ENCODE results near the gene ATF7. TPM values are rescaled to one million over a fixed set of nuclear protein-coding genes. Genes with fewer than 3 reads are reported as not detected.

ATF7 gene
- total and polyA plus RNA-seq, 2 of the 13 experiments (the other 11 are each of a cell fraction or from before 2014, with no cell fraction given), result 9.6 to 16.2 TPM

- TF ChIP-seq CEBPB (IDR thresholded peaks at IDR 0.05; ENCODE audit: borderline replicate concordance, low read depth, low read length), result no peak
- TF ChIP-seq ZNF816 (CRISPR knock-in tag; IDR thresholded peaks at IDR 0.05; ENCODE audit: borderline replicate concordance), result no peak
- no peak for TF ChIP-seq IRF9 (CRISPR knock-in tag; IDR thresholded peaks at IDR 0.05; ENCODE audit: borderline replicate concordance)
- TF ChIP-seq ZNF556 (CRISPR knock-in tag; IDR thresholded peaks at IDR 0.05; ENCODE audit: borderline replicate concordance), result 0 out of 2 replicates have a peak, but pooled peaks have one; percentile 17
- TF ChIP-seq ZNF670 (CRISPR knock-in tag; IDR thresholded peaks at IDR 0.05; ENCODE audit: borderline replicate concordance), result no peak
- TF ChIP-seq ARHGAP35 (CRISPR knock-in tag; IDR thresholded peaks at IDR 0.05; ENCODE audit: borderline replicate concordance), result no peak
- TF ChIP-seq KDM5A (IDR thresholded peaks at IDR 0.05; ENCODE audit: borderline replicate concordance, low read length), result 0 out of 2 replicates have a peak, but pooled peaks have one; percentile 25
- no peak for TF ChIP-seq ZNF17 (CRISPR knock-in tag; IDR thresholded peaks at IDR 0.05)
- TF ChIP-seq GZF1 (CRISPR knock-in tag; IDR thresholded peaks at IDR 0.05), result no peak
- peak; percentile 57 for TF ChIP-seq RBFOX2 (IDR thresholded peaks at IDR 0.05; ENCODE audit: low read depth, low read length)
- TF ChIP-seq ZFP62 (CRISPR knock-in tag; IDR thresholded peaks at IDR 0.05), result no peak
- TF ChIP-seq KAT8 (CRISPR knock-in tag; IDR thresholded peaks at IDR 0.05), result 0 out of 2 replicates have a peak, but pooled peaks have one; percentile 20
- no peak for TF ChIP-seq FOXK2 (IDR thresholded peaks at IDR 0.05)
- TF ChIP-seq MTA3 (CRISPR knock-in tag; IDR thresholded peaks at IDR 0.05), result no peak
- no peak for TF ChIP-seq SOX6 (IDR thresholded peaks at IDR 0.05)
- 0 out of 2 replicates have a peak, but pooled peaks have one; percentile 23 for TF ChIP-seq SOX6 (CRISPR knock-in tag; IDR thresholded peaks at IDR 0.05)
- no peak for TF ChIP-seq ADNP (CRISPR knock-in tag; IDR thresholded peaks at IDR 0.05)
- no peak for TF ChIP-seq NR1H2 (CRISPR knock-in tag; IDR thresholded peaks at IDR 0.05; ENCODE audit: borderline replicate concordance, low read depth)
- TF ChIP-seq POLR2G (IDR thresholded peaks at IDR 0.05; ENCODE audit: low read depth, low read length), result peak; percentile 72
- TF ChIP-seq ARNTL (CRISPR knock-in tag; IDR thresholded peaks at IDR 0.05), result peak; percentile 82; the same call in 1 of the 2 replicates
- TF ChIP-seq ZNF264 (CRISPR knock-in tag; IDR thresholded peaks at IDR 0.05), result 0 out of 2 replicates have a peak, but pooled peaks have one; percentile 42
- TF ChIP-seq ZNF672 (CRISPR knock-in tag; IDR thresholded peaks at IDR 0.05), result no peak
- TF ChIP-seq SAFB2 (CRISPR knock-in tag; IDR thresholded peaks at IDR 0.05; ENCODE audit: borderline replicate concordance, low read depth), result no peak
- TF ChIP-seq ZNF710 (CRISPR knock-in tag; IDR thresholded peaks at IDR 0.05; ENCODE audit: borderline replicate concordance), result 0 out of 2 replicates have a peak, but pooled peaks have one; percentile 36
- no peak for TF ChIP-seq ZNF354B (CRISPR knock-in tag; IDR thresholded peaks at IDR 0.05)
- 0 out of 2 replicates have a peak, but pooled peaks have one; percentile 33 for TF ChIP-seq ZNF224 (CRISPR knock-in tag; IDR thresholded peaks at IDR 0.05)
- no peak; the same call in 1 of the 2 replicates for TF ChIP-seq MTA1 (CRISPR knock-in tag; IDR thresholded peaks at IDR 0.05; ENCODE audit: borderline replicate concordance)
- TF ChIP-seq ZNF784 (CRISPR knock-in tag; IDR thresholded peaks at IDR 0.05; ENCODE audit: borderline replicate concordance), result no peak
These were observed 133.2 kb downstream of the ATF7 start (continued) for GRCh38 chr12:53492830-53493609.

Measured in HepG2 (cell line).